ENCODE data around the gene P2RX4. TPM values are rescaled to one million over a fixed set of nuclear protein-coding genes. Genes with fewer than 3 reads are reported as not detected.

The P2RX4 gene
- polyA plus RNA-seq, 1 donor (not counting 4 experiments of a cell fraction or from before 2014, with no cell fraction given), result 5.1 TPM

DNA sequence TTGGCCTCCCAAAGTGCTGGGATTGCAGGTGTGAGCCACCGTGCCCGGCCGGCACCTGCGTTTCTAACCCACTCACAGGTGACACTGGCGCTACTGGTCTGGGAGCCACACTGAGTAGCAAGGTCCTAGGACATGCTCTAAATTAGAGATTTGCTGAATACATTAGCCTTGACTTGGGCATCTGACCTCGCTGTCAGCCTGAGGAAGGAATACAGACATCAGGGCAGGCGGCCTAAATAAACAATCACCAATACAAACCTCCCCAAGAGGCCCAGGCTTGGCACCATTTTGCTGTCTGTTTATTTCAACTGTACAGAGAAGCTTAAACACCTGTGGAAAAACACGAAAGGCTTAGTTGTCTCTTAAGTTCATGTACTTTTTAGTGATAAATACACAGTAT lies 27.5 kb downstream of the P2RX4 start:
- H3K27me3 ChIP-seq (ENCODE audit: control insufficient read depth, extremely low read depth, insufficient read depth, low read length), result no peaks in the 10 kb centered on the region
- peaks cover 4 to 26% of the 10 kb centered on the region in 2 experiments for H3K36me3 ChIP-seq (ENCODE audit: control insufficient read depth in 2 of 2, extremely low read depth in 1 of 2, insufficient read depth in 2 of 2, low read length in 2 of 2)
- no peak for DNase-seq (ENCODE audit: low read depth, low spot score)
- no peaks in the 10 kb centered on the region for H3K4me1 ChIP-seq (ENCODE audit: control insufficient read depth, extremely low read depth, insufficient read depth, low read length)
- no peaks in the 10 kb centered on the region for H3K79me2 ChIP-seq (ENCODE audit: control insufficient read depth, insufficient read depth, low read length)
- no peaks in the 10 kb centered on the region for H4K20me1 ChIP-seq (ENCODE audit: control insufficient read depth, extremely low read depth, insufficient read depth, low read length)
- no peak overlapping the region for H2AFZ ChIP-seq (ENCODE audit: control insufficient read depth, low read length)
- FAIRE-seq, result no peak
- H3K9ac ChIP-seq (ENCODE audit: control insufficient read depth, extremely low read depth, insufficient read depth, low read length), result no peak overlapping the region
- H3K9me1 ChIP-seq (ENCODE audit: control insufficient read depth, extremely low read depth, insufficient read depth, low read length), result no peaks in the 10 kb centered on the region
- no peak for TF ChIP-seq EZH2 (IDR thresholded peaks at IDR 0.05; ENCODE audit: low read length)
- TF ChIP-seq, protein P1, sequence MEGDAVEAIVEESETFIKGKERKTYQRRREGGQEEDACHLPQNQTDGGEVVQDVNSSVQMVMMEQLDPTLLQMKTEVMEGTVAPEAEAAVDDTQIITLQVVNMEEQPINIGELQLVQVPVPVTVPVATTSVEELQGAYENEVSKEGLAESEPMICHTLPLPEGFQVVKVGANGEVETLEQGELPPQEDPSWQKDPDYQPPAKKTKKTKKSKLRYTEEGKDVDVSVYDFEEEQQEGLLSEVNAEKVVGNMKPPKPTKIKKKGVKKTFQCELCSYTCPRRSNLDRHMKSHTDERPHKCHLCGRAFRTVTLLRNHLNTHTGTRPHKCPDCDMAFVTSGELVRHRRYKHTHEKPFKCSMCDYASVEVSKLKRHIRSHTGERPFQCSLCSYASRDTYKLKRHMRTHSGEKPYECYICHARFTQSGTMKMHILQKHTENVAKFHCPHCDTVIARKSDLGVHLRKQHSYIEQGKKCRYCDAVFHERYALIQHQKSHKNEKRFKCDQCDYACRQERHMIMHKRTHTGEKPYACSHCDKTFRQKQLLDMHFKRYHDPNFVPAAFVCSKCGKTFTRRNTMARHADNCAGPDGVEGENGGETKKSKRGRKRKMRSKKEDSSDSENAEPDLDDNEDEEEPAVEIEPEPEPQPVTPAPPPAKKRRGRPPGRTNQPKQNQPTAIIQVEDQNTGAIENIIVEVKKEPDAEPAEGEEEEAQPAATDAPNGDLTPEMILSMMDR (optimal IDR thresholded peaks at IDR 0.05 in 1 of 3, IDR thresholded peaks at IDR 0.05 in 1 of 3, conservative IDR thresholded peaks at IDR 0.05 in 1 of 3; ENCODE audit: extremely low read depth in 1 of 3, insufficient read depth in 2 of 3, low read length in 3 of 3), result no peak
- H3K9me3 ChIP-seq (ENCODE audit: control insufficient read depth, low read depth, low read length), result no peaks in the 10 kb centered on the region
- no peak overlapping the region for H3K4me3 ChIP-seq (ENCODE audit: control insufficient read depth in 2 of 3, extremely low read depth in 1 of 3, insufficient read depth in 2 of 3, low read depth in 1 of 3, low read length in 3 of 3)
- no peak overlapping the region for H3K4me2 ChIP-seq (ENCODE audit: control insufficient read depth, extremely low read depth, insufficient read depth, low read depth, low read length)
- no peak overlapping the region for H3K27ac ChIP-seq (ENCODE audit: control insufficient read depth, insufficient read depth, low read length)
- dilution Hi-C loops (cut with MboI; ENCODE audit: extremely low pct_ligation_motif_present, low sequenced_read_pairs), result no loop called here

DNA sequence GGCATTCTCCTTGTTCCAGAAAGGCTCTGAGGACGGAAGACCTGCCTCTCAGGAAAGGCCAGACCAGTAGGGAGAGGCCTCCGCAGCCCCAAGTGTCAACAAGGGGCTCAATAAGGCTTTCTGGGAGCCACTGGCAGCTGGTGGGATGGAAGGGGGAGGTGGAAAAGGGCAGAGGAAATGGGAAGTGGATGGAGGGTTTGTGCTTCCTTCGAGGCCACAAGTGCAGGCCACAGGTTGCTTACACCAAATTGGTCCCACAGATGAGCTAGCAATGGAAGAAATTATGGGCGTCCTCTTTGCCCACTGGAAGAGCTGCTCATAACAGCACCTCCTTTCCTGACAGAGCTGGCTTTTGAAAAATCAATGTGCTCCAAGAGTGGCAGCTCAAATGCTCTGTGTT lies 28.2 kb downstream of the P2RX4 start:
- no peaks in the 10 kb centered on the region for H3K9me1 ChIP-seq (ENCODE audit: control insufficient read depth, extremely low read depth, insufficient read depth, low read length)
- no peak overlapping the region for H2AFZ ChIP-seq (ENCODE audit: control insufficient read depth, low read length)
- no peaks in the 10 kb centered on the region for H4K20me1 ChIP-seq (ENCODE audit: control insufficient read depth, extremely low read depth, insufficient read depth, low read length)
- no peak overlapping the region for H3K27ac ChIP-seq (ENCODE audit: control insufficient read depth, insufficient read depth, low read length)
- DNase-seq (ENCODE audit: low read depth, low spot score), result no peak
- dilution Hi-C loops (cut with MboI; ENCODE audit: extremely low pct_ligation_motif_present, low sequenced_read_pairs), result no loop called here
- H3K4me2 ChIP-seq (ENCODE audit: control insufficient read depth, extremely low read depth, insufficient read depth, low read depth, low read length), result no peak overlapping the region
- no peak overlapping the region for H3K9ac ChIP-seq (ENCODE audit: control insufficient read depth, extremely low read depth, insufficient read depth, low read length)
- TF ChIP-seq EZH2 (IDR thresholded peaks at IDR 0.05; ENCODE audit: low read length), result no peak
- TF ChIP-seq, protein P1 (optimal IDR thresholded peaks at IDR 0.05 in 1 of 3, IDR thresholded peaks at IDR 0.05 in 1 of 3, conservative IDR thresholded peaks at IDR 0.05 in 1 of 3; ENCODE audit: extremely low read depth in 1 of 3, insufficient read depth in 2 of 3, low read length in 3 of 3), result no peak
- H3K36me3 ChIP-seq (ENCODE audit: control insufficient read depth in 2 of 2, extremely low read depth in 1 of 2, insufficient read depth in 2 of 2, low read length in 2 of 2), result peaks cover 4 to 26% of the 10 kb centered on the region in 2 experiments
- H3K9me3 ChIP-seq (ENCODE audit: control insufficient read depth, low read depth, low read length), result no peaks in the 10 kb centered on the region
- no peak overlapping the region for H3K4me3 ChIP-seq (ENCODE audit: control insufficient read depth in 2 of 3, extremely low read depth in 1 of 3, insufficient read depth in 2 of 3, low read depth in 1 of 3, low read length in 3 of 3)
- no peaks in the 10 kb centered on the region for H3K27me3 ChIP-seq (ENCODE audit: control insufficient read depth, extremely low read depth, insufficient read depth, low read length)
- H3K79me2 ChIP-seq (ENCODE audit: control insufficient read depth, insufficient read depth, low read length), result no peaks in the 10 kb centered on the region
- no peak for FAIRE-seq
- H3K4me1 ChIP-seq (ENCODE audit: control insufficient read depth, extremely low read depth, insufficient read depth, low read length), result no peaks in the 10 kb centered on the region

All from keratinocyte (primary cell).